Endometrial microvascular endothelial cells (primary cell): ENCODE results near the gene SUGT1. TPM values are rescaled to one million over a fixed set of nuclear protein-coding genes. Genes with fewer than 3 reads are reported as not detected.
"Not testable (repeated sequence)": the region's sequence is repeated elsewhere in the genome, so short reads cannot be mapped to it uniquely, and the experiment has no call there.

Experiments used
- in situ Hi-C: cut with HindIII; loops from 2 replicates; pipeline ENCODE4 v1.10.0; 2017; ENCODE audit warnings: low sequenced_read_pairs, low pct_unique_long_range_greater_than_20kb; ENCODE audit errors: inconsistent ontology term
- total RNA-seq: library from RNA; depleted of rRNA; stranded (reverse); fragments of >200 nt; gene quantifications from one replicate; pipeline ENCODE4 v1.2.3, GENCODE V29; 2015; ENCODE audit errors: inconsistent ontology term

SUGT1 gene
- total RNA-seq, 1 donor from 2014 or later = 47.0 TPM

GRCh38 chr13:52659340-52659739, 6.7 kb downstream of the SUGT1 start:
- in situ Hi-C loops = no loop called here

- in situ Hi-C loops = no loop called here
Measured at GRCh38 chr13:52664272-52664671, 11.6 kb downstream of the SUGT1 start.

- in situ Hi-C loops = no loop called here
Measured at GRCh38 chr13:52665325-52665724, 12.7 kb downstream of the SUGT1 start.

GRCh38 chr13:52669677-52670076, 17.0 kb downstream of the SUGT1 start:
- in situ Hi-C loops = no loop called here

- in situ Hi-C loops = no loop called here
Measured at GRCh38 chr13:52670726-52671125, 18.1 kb downstream of the SUGT1 start.

- in situ Hi-C loops = no loop called here
Measured at GRCh38 chr13:52673465-52673864, 20.8 kb downstream of the SUGT1 start.

- in situ Hi-C loops = no loop called here
Measured at GRCh38 chr13:52677823-52678222, 25.2 kb downstream of the SUGT1 start.

- in situ Hi-C loops = not testable (repeated sequence)
Measured at GRCh38 chr13:52685806-52686205, 33.2 kb downstream of the SUGT1 start.

GRCh38 chr13:52686376-52686775, 33.7 kb downstream of the SUGT1 start:
- in situ Hi-C loops = no loop called here

GRCh38 chr13:52695856-52696255, 43.2 kb downstream of the SUGT1 start:
- in situ Hi-C loops = no loop called here

- in situ Hi-C loops = no loop called here
Measured at GRCh38 chr13:52696566-52696965, 43.9 kb downstream of the SUGT1 start.

- in situ Hi-C loops = no loop called here
Measured at GRCh38 chr13:52701728-52702465, 49.3 kb downstream of the SUGT1 start.

GRCh38 chr13:52703482-52703881, 50.8 kb downstream of the SUGT1 start:
- in situ Hi-C loops = no loop called here

GRCh38 chr13:52706081-52706480, 53.4 kb downstream of the SUGT1 start:
- in situ Hi-C loops = no loop called here

GRCh38 chr13:52707375-52707774, 54.7 kb downstream of the SUGT1 start:
- in situ Hi-C loops = no loop called here

GRCh38 chr13:52708266-52708665, 55.6 kb downstream of the SUGT1 start:
- in situ Hi-C loops = not testable (repeated sequence)

- in situ Hi-C loops = no loop called here
Measured at GRCh38 chr13:52711286-52711685, 58.6 kb downstream of the SUGT1 start.

GRCh38 chr13:52712385-52712784, 59.7 kb downstream of the SUGT1 start:
- in situ Hi-C loops = no loop called here

- in situ Hi-C loops = no loop called here
Measured at GRCh38 chr13:52713894-52714293, 61.3 kb downstream of the SUGT1 start.

GRCh38 chr13:52720904-52721303, 68.3 kb downstream of the SUGT1 start:
- in situ Hi-C loops = not testable (repeated sequence)

- in situ Hi-C loops = not testable (repeated sequence)
Measured at GRCh38 chr13:52721356-52721755, 68.7 kb downstream of the SUGT1 start.
